HepG2 (cell line): ENCODE results near the gene CARMIL3. TPM values are rescaled to one million over a fixed set of nuclear protein-coding genes. Genes with fewer than 3 reads are reported as not detected.
A peak's percentile ranks its signal among the peaks of the same experiment; 100 is the strongest.

Experiments
- AGO1 ChIP-seq: fragments of 200-400 bp; formaldehyde crosslinking; IDR thresholded peaks from 2 replicates; pipeline ENCODE4 v1.6.1; 2017; ENCODE audit warnings: mild to moderate bottlenecking, low read depth, low read length, moderate library complexity; ENCODE audit not compliant: poor library complexity, severe bottlenecking
- ASH2L ChIP-seq: fragments of 300-600, 200-600 bp; sonication (generic); IDR thresholded peaks from 2 replicates; pipeline ENCODE4 v1.7.0; 2017; ENCODE audit warnings: low read depth, mild to moderate bottlenecking, moderate library complexity, mixed read lengths, low read length; ENCODE audit not compliant: insufficient read length
- CBFB ChIP-seq: sonication (generic); formaldehyde crosslinking; IDR thresholded peaks from 2 replicates; pipeline ENCODE4 v1.4.0; 2020; ENCODE audit warnings: missing genetic modification reagents
- CEBPG ChIP-seq: IDR thresholded peaks from 2 replicates; pipeline ENCODE4 v1.6.1; 2016
- CREB3 ChIP-seq: sonication (generic); formaldehyde crosslinking; IDR thresholded peaks from 2 replicates; pipeline ENCODE4 v1.5.0; 2020; ENCODE audit warnings: missing genetic modification reagents
- JUN ChIP-seq: sonication (generic); formaldehyde crosslinking; IDR thresholded peaks from 2 replicates; pipeline ENCODE4 v1.4.0; 2020; ENCODE audit warnings: mild to moderate bottlenecking, missing genetic modification reagents
- KLF15 ChIP-seq: sonication (generic); formaldehyde crosslinking; IDR thresholded peaks from 2 replicates; pipeline ENCODE4 v1.8.1; 2023; ENCODE audit warnings: borderline replicate concordance, mild to moderate bottlenecking, inconsistent platforms, missing genetic modification reagents, mixed read lengths
- MATR3 ChIP-seq: sonication (generic); formaldehyde crosslinking; IDR thresholded peaks from 2 replicates; pipeline ENCODE4 v1.4.0; 2020; ENCODE audit warnings: missing genetic modification reagents
- MEIS1 ChIP-seq: sonication (generic); formaldehyde crosslinking; IDR thresholded peaks from 2 replicates; pipeline ENCODE4 v1.9.0; 2021; ENCODE audit warnings: mild to moderate bottlenecking, missing genetic modification reagents, moderate library complexity, borderline replicate concordance
- NR1H2 ChIP-seq: sonication (generic); formaldehyde crosslinking; IDR thresholded peaks from 2 replicates; pipeline ENCODE4 v1.8.1; 2022; ENCODE audit warnings: low read depth, missing genetic modification reagents, borderline replicate concordance
- RELA ChIP-seq: sonication (generic); formaldehyde crosslinking; IDR thresholded peaks from 2 replicates; pipeline ENCODE4 v1.4.0; 2020; ENCODE audit warnings: missing genetic modification reagents
- RFX3 ChIP-seq: IDR thresholded peaks from 2 replicates; pipeline ENCODE4 v1.6.1; 2016; ENCODE audit warnings: missing biosample characterization, missing genetic modification reagents
- RFX5 ChIP-seq: IDR thresholded peaks from 2 replicates; pipeline ENCODE4 v1.6.1; 2011; ENCODE audit warnings: low read depth, low read length, improper control_type of control experiment
- SAFB2 ChIP-seq: sonication (generic); formaldehyde crosslinking; IDR thresholded peaks from 2 replicates; pipeline ENCODE4 v1.5.1; 2020; ENCODE audit warnings: missing genetic modification reagents, low read depth, mild to moderate bottlenecking, borderline replicate concordance
- SIN3B ChIP-seq: fragments of 150-350 bp; IDR thresholded peaks from 2 replicates; pipeline ENCODE4 v1.6.1; 2014; ENCODE audit warnings: low read length
- TBL1XR1 ChIP-seq: fragments of 150-350 bp; IDR thresholded peaks from 2 replicates; pipeline ENCODE4 v1.6.1; 2014; ENCODE audit warnings: borderline replicate concordance, low read length; ENCODE audit not compliant: partially characterized antibody
- TIGD3 ChIP-seq: sonication (generic); formaldehyde crosslinking; IDR thresholded peaks from 2 replicates; pipeline ENCODE4 v1.5.1; 2020; ENCODE audit warnings: mild to moderate bottlenecking, missing genetic modification reagents, borderline replicate concordance
- ZKSCAN8 ChIP-seq: IDR thresholded peaks from 2 replicates; pipeline ENCODE4 v1.6.1; 2016; ENCODE audit warnings: borderline replicate concordance, missing genetic modification reagents, missing compliant biosample characterization
- ZNF263 ChIP-seq: sonication (generic); formaldehyde crosslinking; IDR thresholded peaks from 2 replicates; pipeline ENCODE4 v1.4.0; 2020; ENCODE audit warnings: missing genetic modification reagents
- ZNF484 ChIP-seq: sonication (generic); formaldehyde crosslinking; IDR thresholded peaks from 2 replicates; pipeline ENCODE4 v1.5.1; 2020; ENCODE audit warnings: mild to moderate bottlenecking, low read depth, missing genetic modification reagents, borderline replicate concordance
- ZNF615 ChIP-seq: sonication (generic); formaldehyde crosslinking; IDR thresholded peaks from 2 replicates; pipeline ENCODE4 v1.5.0; 2020; ENCODE audit warnings: mild to moderate bottlenecking, missing genetic modification reagents, borderline replicate concordance
- ZNF704 ChIP-seq: sonication (generic); formaldehyde crosslinking; IDR thresholded peaks from 2 replicates; pipeline ENCODE4 v1.8.1; 2023; ENCODE audit warnings: mild to moderate bottlenecking, inconsistent platforms, moderate library complexity, missing genetic modification reagents, borderline replicate concordance
- ZNF747 ChIP-seq: sonication (generic); formaldehyde crosslinking; IDR thresholded peaks from 2 replicates; pipeline ENCODE4 v1.8.1; 2023; ENCODE audit warnings: missing genetic modification reagents, mild to moderate bottlenecking, borderline replicate concordance
- ZNF775 ChIP-seq: sonication (generic); formaldehyde crosslinking; IDR thresholded peaks from 2 replicates; pipeline ENCODE4 v1.4.0; 2020; ENCODE audit warnings: missing genetic modification reagents, mild to moderate bottlenecking, moderate library complexity, borderline replicate concordance
- ZNF784 ChIP-seq: sonication (generic); formaldehyde crosslinking; IDR thresholded peaks from 2 replicates; pipeline ENCODE4 v1.5.1; 2020; ENCODE audit warnings: missing genetic modification reagents, mild to moderate bottlenecking, borderline replicate concordance
- ZNF816 ChIP-seq: sonication (generic); formaldehyde crosslinking; IDR thresholded peaks from 2 replicates; pipeline ENCODE4 v1.8.0; 2022; ENCODE audit warnings: missing genetic modification reagents, mild to moderate bottlenecking, borderline replicate concordance
- ZNF841 ChIP-seq: sonication (generic); formaldehyde crosslinking; IDR thresholded peaks from 2 replicates; pipeline ENCODE4 v1.8.1; 2023; ENCODE audit warnings: missing genetic modification reagents, borderline replicate concordance
- polyA plus RNA-seq, 8 experiments: library from polyadenylated mRNA; depleted of rRNA in 3 of 8; stranded (reverse) in 7 of 8; unstranded in 1 of 8; fragments of >200 nt; fragmentation: Illumina TruSeq in 4 of 8; extraction: Trizol in 4 of 8; gene quantifications; 2 replicates each; pipeline versions ENCODE4 v1.2.1 to v1.2.3, GENCODE V29; 2011 to 2016; ENCODE audit warnings: low read depth in 4 of 8, missing spikeins in 1 of 8, mixed read lengths in 1 of 8; ENCODE audit not compliant: insufficient read depth in 1 of 8
- total RNA-seq, 5 experiments: library from RNA; depleted of rRNA; stranded (reverse); fragments of >200 nt; fragmentation: Illumina TruSeq; extraction: Trizol; gene quantifications; 2 replicates each; pipeline ENCODE4 v1.2.3, GENCODE V29; 2016; ENCODE audit warnings: low read depth in 1 of 5

CARMIL3 gene
- total and polyA plus RNA-seq, 2 of the 13 experiments (the other 11 are each of a cell fraction or from before 2014, with no cell fraction given), result 0.27 to 0.55 TPM

- TF ChIP-seq CEBPG (CRISPR knock-in tag) (peak; percentile 90), ZNF263 (CRISPR knock-in tag) (no peak), MEIS1 (CRISPR knock-in tag) (no peak), ZNF816 (CRISPR knock-in tag) (no peak), RELA (CRISPR knock-in tag) (no peak), TBL1XR1 (no peak), ZNF747 (CRISPR knock-in tag) (no peak), MATR3 (CRISPR knock-in tag) (no peak), ZNF484 (CRISPR knock-in tag) (no peak), JUN (CRISPR knock-in tag) (no peak), RFX3 (CRISPR knock-in tag) (no peak), RFX5 (no peak), NR1H2 (CRISPR knock-in tag) (no peak), ZNF784 (no peak), TIGD3 (CRISPR knock-in tag) (no peak), ASH2L (no peak), ZNF615 (CRISPR knock-in tag) (no peak), SIN3B (no peak), CREB3 (no peak), CBFB (CRISPR knock-in tag) (peak; percentile 93), ZNF704 (CRISPR knock-in tag) (no peak), KLF15 (no peak), ZNF841 (CRISPR knock-in tag) (no peak), ZKSCAN8 (CRISPR knock-in tag) (no peak), ZNF775 (no peak), AGO1 (no peak), SAFB2 (CRISPR knock-in tag) (no peak)
Observed at GRCh38 chr14:24110060-24110459, 58.3 kb downstream of the CARMIL3 start (continued).
